Left colon (tissue), 2 donors: ENCODE measurements around the gene SHISA4. TPM values are rescaled to one million over a fixed set of nuclear protein-coding genes. Genes with fewer than 3 reads are reported as not detected.
A peak's percentile ranks its signal among the peaks of the same experiment; 100 is the strongest.
"Not testable (repeated sequence)": the region's sequence is repeated elsewhere in the genome, so short reads cannot be mapped to it uniquely, and the experiment has no call there.

Source experiments
- ATAC-seq: fragments of 200-7000 bp; cut with Tn5 transposase; one replicate; pipeline ENCODE4 v1.9.1; 2020; ENCODE audit warnings: mild to moderate bottlenecking, moderate library complexity
- DNase-seq, 2 donors: peaks; one replicate each; pipeline ENCODE4 v3.0.0-alpha.2; 2020
- intact Hi-C, 2 donors: fragments of 100-400 bp; cut with DNase I in 1 of 2; cut with micrococcal nuclease in 1 of 2; formaldehyde crosslinking; loops; one replicate each; pipeline versions ENCODE4 v1.11.2 to v1.14.0; 2022; cut with DNase I, micrococcal nuclease
- total RNA-seq, 2 donors: library from RNA; stranded (reverse); fragmentation: NEBNext Ultra II Directional; extraction: Animal tissue kit (Norgen Biotek cat#: 25700); gene quantifications; one replicate each; pipeline ENCODE4 v1.2.1, GENCODE V29; 2021
- donor health status: DM: no; HTN: no; CAD: no.
- donor health status: DM: yes; HTN: yes; CAD: no.

The SHISA4 gene
- total RNA-seq, 2 donors from 2014 or later: 1.7 to 2.6 TPM

GRCh38 chr1:201914456-201915235 lies 25.9 kb downstream of the SHISA4 start:
- intact Hi-C loops: no loop called here
- no peak for ATAC-seq
- DNase-seq: no peak

- peak; percentile 55 for ATAC-seq
- intact Hi-C loops: no loop called here
- peak; percentile 61 to 78 for DNase-seq
Observed at GRCh38 chr1:201916649-201917249, 28.1 kb downstream of the SHISA4 start.

- DNase-seq (no peak), ATAC-seq (peak; percentile 14)
- intact Hi-C loops: no loop called here
Observed at GRCh38 chr1:201917362-201918033, 28.8 kb downstream of the SHISA4 start.

- ATAC-seq: no peak
- intact Hi-C loops: no loop called here
- DNase-seq: no peak
Observed at GRCh38 chr1:201918343-201918742, 29.6 kb downstream of the SHISA4 start.

- ATAC-seq (no peak), DNase-seq (no peak)
- intact Hi-C loops: no loop called here
Observed at GRCh38 chr1:201921952-201922558, 33.4 kb downstream of the SHISA4 start.

GRCh38 chr1:201925301-201925567 lies 36.5 kb downstream of the SHISA4 start:
- ATAC-seq (no peak), DNase-seq (no peak)
- intact Hi-C loops: no loop called here

GRCh38 chr1:201925981-201926645 lies 37.4 kb downstream of the SHISA4 start:
- DNase-seq (no peak), ATAC-seq (no peak)
- intact Hi-C loops: no loop called here

- ATAC-seq: no peak
- no peak for DNase-seq
- intact Hi-C loops: no loop called here
Observed at GRCh38 chr1:201928266-201928665, 39.6 kb downstream of the SHISA4 start.

- DNase-seq (no peak), ATAC-seq (peak; percentile 76)
- intact Hi-C loops: no loop called here
Observed at GRCh38 chr1:201930137-201930536, 41.4 kb downstream of the SHISA4 start.

GRCh38 chr1:201930803-201931202 lies 42.1 kb downstream of the SHISA4 start:
- intact Hi-C loops: no loop called here
- ATAC-seq: no peak
- DNase-seq: no peak

- no peak for DNase-seq
- intact Hi-C loops: no loop called here
- ATAC-seq: no peak
Observed at GRCh38 chr1:201933840-201934430, 45.2 kb downstream of the SHISA4 start.

GRCh38 chr1:201937624-201938213 lies 49.0 kb downstream of the SHISA4 start:
- ATAC-seq (no peak), DNase-seq (no peak)
- intact Hi-C loops: no loop called here

GRCh38 chr1:201938440-201939035 lies 49.8 kb downstream of the SHISA4 start:
- ATAC-seq (no peak), DNase-seq (no peak)
- intact Hi-C loops: no loop called here

- ATAC-seq (no peak), DNase-seq (no peak)
- intact Hi-C loops: no loop called here
Observed at GRCh38 chr1:201939148-201939547, 50.5 kb downstream of the SHISA4 start.

- DNase-seq (no peak), ATAC-seq (no peak)
- intact Hi-C loops: no loop called here
Observed at GRCh38 chr1:201939574-201939973, 50.9 kb downstream of the SHISA4 start.

- ATAC-seq, intact Hi-C loops, DNase-seq: not testable (repeated sequence)
Observed at GRCh38 chr1:201940316-201940715, 51.6 kb downstream of the SHISA4 start.

- ATAC-seq (no peak), DNase-seq (no peak)
- intact Hi-C loops: no loop called here
Observed at GRCh38 chr1:201941420-201942128, 52.9 kb downstream of the SHISA4 start.

GRCh38 chr1:201942129-201942495 lies 53.4 kb downstream of the SHISA4 start:
- no peak for ATAC-seq
- DNase-seq: no peak
- intact Hi-C loops: no loop called here
